A549 (cell line): ENCODE measurements around the gene PROK2. TPM values are rescaled to one million over a fixed set of nuclear protein-coding genes. Genes with fewer than 3 reads are reported as not detected.

Experiments used
- ATAC-seq, 2 experiments: fragments of 200-7000 bp in 1 of 2; fragments of >200 bp in 1 of 2; cut with Nextera tagmentation in 1 of 2; cut with Tn5 transposase in 1 of 2; 3 replicates each; pipeline versions ENCODE4 v1.8.0 to v1.9.1; 2018 to 2020; ENCODE audit warnings: mild to moderate bottlenecking in 1 of 2, moderate library complexity in 1 of 2
- CTCF ChIA-PET: fragments of 300-600 bp; sonication (Branson Sonifier 250); formaldehyde crosslinking; extraction: SDS; loops from one replicate; lab custom pipeline; 2021; ENCODE audit warnings: antibody characterized with exemption, inconsistent platforms; lab: Yijun Ruan, JAX
- POLR2A ChIA-PET: fragments of 350-600 bp; formaldehyde crosslinking; extraction: SDS; loops from one replicate; lab custom pipeline; 2021; ENCODE audit warnings: antibody characterized with exemption, inconsistent platforms; lab: Yijun Ruan, JAX
- DNase-seq, 2 experiments: peaks; one replicate each; pipeline versions ENCODE4 v3.0.0 to v3.0.0-alpha.2; 2011 to 2016; ENCODE audit warnings: low read depth in 1 of 2, low spot score in 1 of 2
- FAIRE-seq: peaks from 2 replicates; lab custom pipeline; 2011; peaks lifted over from hg19 to GRCh38; lab: Jason Lieb, UNC
- H3K27ac ChIP-seq, 2 experiments: fragments of >200 bp; sonication (Bioruptor Twin); formaldehyde crosslinking; 3 replicates each; pipeline ENCODE4 v1.5.1; 2016 to 2017
- H3K4me1 ChIP-seq: fragments of >200 bp; sonication (Bioruptor Twin); formaldehyde crosslinking; 3 replicates; pipeline ENCODE4 v1.6.1; 2016
- H3K4me2 ChIP-seq: fragments of >200 bp; sonication (Bioruptor Twin); formaldehyde crosslinking; 3 replicates; pipeline ENCODE4 v1.6.1; 2016
- H3K4me3 ChIP-seq: fragments of >200 bp; sonication (Bioruptor Twin); formaldehyde crosslinking; 3 replicates; pipeline ENCODE4 v1.5.1; 2016
- H3K9me3 ChIP-seq: fragments of >200 bp; sonication (Bioruptor Twin); formaldehyde crosslinking; 3 replicates; pipeline ENCODE4 v1.6.1; 2016
- CBX8 ChIP-seq: fragments of 200-600 bp; sonication (generic); IDR thresholded peaks from 2 replicates; pipeline ENCODE4 v1.6.1; 2016
- FOSL2 ChIP-seq, 2 experiments: fragments of 450-650 bp in 1 of 2; fragments of >200 bp in 1 of 2; sonication (Bioruptor Twin) in 1 of 2; formaldehyde crosslinking; IDR thresholded peaks; 2 replicates each; pipeline versions ENCODE4 v1.5.0 to v1.6.1; 2016 to 2020; ENCODE audit warnings: mild to moderate bottlenecking in 1 of 2, moderate library complexity in 1 of 2
- HEYL ChIP-seq: fragments of 250-450 bp; sonication (Bioruptor Pico); IDR thresholded peaks from 2 replicates; pipeline ENCODE4 v1.8.0; 2021; ENCODE audit warnings: mild to moderate bottlenecking, moderate library complexity
- HOXA7 ChIP-seq: fragments of 250-450 bp; sonication (Bioruptor Pico); IDR thresholded peaks from 2 replicates; pipeline ENCODE4 v1.5.0; 2020; ENCODE audit warnings: mild to moderate bottlenecking, moderate library complexity
- HOXB5 ChIP-seq: fragments of 250-450 bp; sonication (Bioruptor Pico); IDR thresholded peaks from 2 replicates; pipeline ENCODE4 v1.5.0; 2020; ENCODE audit warnings: mild to moderate bottlenecking, moderate library complexity
- MAFK ChIP-seq: fragments of 450-650 bp; IDR thresholded peaks from 2 replicates; pipeline ENCODE4 v1.6.1; 2014; ENCODE audit not compliant: partially characterized antibody
- MAZ ChIP-seq: fragments of 150-350 bp; IDR thresholded peaks from 2 replicates; pipeline ENCODE4 v1.6.1; 2014; ENCODE audit warnings: antibody characterized with exemption, low read depth, low read length, borderline replicate concordance
- NFE2L2 ChIP-seq: fragments of 150-350 bp; conservative IDR thresholded peaks from 2 replicates; pipeline ENCODE4 v1.6.1; 2014; ENCODE audit warnings: low read length
- NR3C1 ChIP-seq: fragments of >200 bp; sonication (Bioruptor Twin); formaldehyde crosslinking; IDR thresholded peaks from 3 replicates; pipeline ENCODE4 v1.6.1; 2017
- PHF8 ChIP-seq: fragments of 200-600 bp; sonication (generic); IDR thresholded peaks from 2 replicates; pipeline ENCODE4 v1.6.1; 2016; ENCODE audit warnings: low read depth, mild to moderate bottlenecking, antibody characterized with exemption, moderate library complexity, borderline replicate concordance
- RFX5 ChIP-seq: fragments of 450-650 bp; IDR thresholded peaks from 2 replicates; pipeline ENCODE4 v1.7.1; 2014; ENCODE audit warnings: antibody characterized with exemption, mild to moderate bottlenecking, moderate library complexity
- TP53 ChIP-seq: fragments of 250-450 bp; sonication (Bioruptor Pico); IDR thresholded peaks from 2 replicates; pipeline ENCODE4 v1.5.0; 2021; ENCODE audit warnings: mild to moderate bottlenecking, moderate library complexity
- ZC3H11A ChIP-seq: fragments of 450-650 bp; IDR thresholded peaks from 2 replicates; pipeline ENCODE4 v1.6.1; 2014; ENCODE audit warnings: antibody characterized with exemption, mild to moderate bottlenecking
- WGBS: methylation state at CpG from one replicate; pipeline ENCODE4 v1.1.6; 2017; ENCODE audit errors: missing lambda C conversion rate; 5-methylcytosine and 5-hydroxymethylcytosine counted together
- polyA plus RNA-seq, 4 experiments: library from polyadenylated mRNA; depleted of rRNA in 3 of 4; stranded (reverse); fragments of >200 nt; fragmentation: RNase III in 1 of 4; extraction: RNeasy Plus Mini Kit Qiagen cat#74134 plus additional on column Dnase treatment in 1 of 4; gene quantifications; 2 replicates in 3 of 4; 3 replicates in 1 of 4; pipeline ENCODE4 v1.2.3, GENCODE V29; 2011 to 2017
- small RNA-seq, 6 experiments: library from RNA; depleted of rRNA; stranded (forward); fragments of <200 nt; gene quantifications; one replicate each; pipeline ENCODE3, GENCODE V24; 2012

Gene PROK2
- polyA plus RNA-seq, 2 of the 4 experiments (the other 2 are of a cell fraction), result not detected

DNA sequence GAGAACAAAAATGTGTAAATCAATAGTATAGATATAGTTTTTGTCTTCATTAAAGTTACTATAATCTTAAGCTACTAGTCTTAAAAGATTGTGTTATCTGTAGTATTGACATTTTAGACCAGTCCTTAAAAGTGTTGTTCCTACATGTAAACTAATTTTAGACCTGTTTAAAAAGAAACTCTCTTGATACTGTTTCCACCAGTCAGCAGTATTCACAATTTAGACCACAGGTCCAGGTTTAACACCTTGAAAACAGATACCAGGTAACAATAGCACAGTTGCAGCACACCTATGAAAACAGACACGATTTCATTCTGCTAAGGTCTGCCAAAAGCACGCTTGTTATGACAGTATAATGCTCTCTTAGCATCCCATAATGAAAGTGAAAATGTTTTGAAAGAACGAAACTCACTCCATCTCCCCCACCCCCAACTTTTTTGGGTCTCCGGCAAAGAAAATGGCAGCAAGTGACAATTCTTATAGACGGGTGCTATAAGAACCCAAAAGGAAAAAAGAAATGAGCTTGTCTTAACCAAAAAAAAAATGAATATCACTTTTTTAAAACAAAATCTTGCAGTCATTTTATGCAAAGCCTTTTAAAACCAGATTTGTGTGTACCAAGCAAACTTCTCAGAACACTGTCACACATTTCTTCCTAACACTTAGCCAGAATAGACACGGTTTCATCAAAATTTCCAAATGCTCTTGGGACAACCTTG lies 61.3 kb downstream of the PROK2 start:
- no peak for DNase-seq
- POLR2A ChIA-PET, result no interaction called here
- no peak for TF ChIP-seq HEYL
- peak; percentile 53 for TF ChIP-seq MAFK
- peak; percentile 75 for TF ChIP-seq CBX8
- TF ChIP-seq, all 56 proteins: peak for 2
- ATAC-seq (no peak), FAIRE-seq (no peak)
- Histone ChIP-seq H3K4me3 (peak overlapping the region; percentile 83; the same call in 2 of the 3 replicates), H3K4me2 (peak overlapping the region; percentile 96), H3K9me3 (no peaks in the 10 kb centered on the region), H3K4me1 (peaks cover 7% of the 10 kb centered on the region), H3K27ac (no peak overlapping the region)
- CTCF ChIA-PET, result interaction anchor here (1.1 to 3.6 kb wide), 2 partner anchors 12 to 15 kb away, joined by 3 to 17 read pairs; no protein-coding TSS in a partner anchor
- WGBS, result 86% methylated on average over 6 of the region's 6 CpGs

DNA sequence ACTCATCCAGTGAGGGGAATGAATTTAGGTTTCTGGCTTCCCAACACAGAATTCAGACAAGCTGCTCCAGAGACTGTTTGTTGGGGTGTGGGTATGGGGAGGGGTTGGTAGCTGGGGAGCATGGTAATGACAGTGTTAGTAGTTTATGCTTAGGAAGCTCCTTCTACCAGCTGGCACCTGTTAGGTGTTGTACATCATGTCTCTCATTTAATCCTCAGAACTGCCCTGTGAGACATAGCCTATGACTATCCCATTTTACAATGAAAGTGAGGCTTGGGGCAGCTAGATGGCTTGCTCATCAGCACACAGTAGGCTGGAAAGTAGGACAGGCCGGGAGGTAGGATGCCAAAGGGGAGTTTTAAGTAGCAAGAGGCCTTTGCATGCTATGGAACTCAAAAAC lies 62.3 kb downstream of the PROK2 start:
- ChIA-PET POLR2A (no interaction called here), CTCF (interaction anchor here (3.6 kb wide), 1 partner anchor 11 kb away, joined by 17 read pairs; no protein-coding TSS in a partner anchor)
- no peak for FAIRE-seq
- Histone ChIP-seq H3K9me3 (no peaks in the 10 kb centered on the region), H3K4me1 (peaks cover 7% of the 10 kb centered on the region), H3K27ac (no peak overlapping the region), H3K4me2 (no peak overlapping the region), H3K4me3 (no peak overlapping the region)
- 29% methylated on average over 1 of the region's 1 CpG for WGBS
- DNase-seq, result no peak
- ATAC-seq, result no peak
- TF ChIP-seq HOXB5 (no peak), PHF8 (no peak), FOSL2 (IDR thresholded peaks at IDR 0.05) (no peak), FOSL2 (CRISPR knock-in tag; IDR thresholded peaks at IDR 0.05) (no peak), RFX5 (no peak), MAZ (no peak), ZC3H11A (no peak), HOXA7 (CRISPR knock-in tag) (no peak), NFE2L2 (no peak), NR3C1 (no peak), TP53 (CRISPR knock-in tag) (no peak)

Small RNA genes within 50 kb of the gene (small RNA-seq; reads per million reads assigned to genes)
- gene RN7SL271P, result 0 reads per million in 6 experiments

Other genes starting within 250 kb of the PROK2 start
- 13.9 and 16.3 TPM in 2 replicates for gene FOXP1, start 201.4 kb downstream of the PROK2 start, polyA plus RNA-seq (2011; rRNA removed)
- gene FOXP1, start 201.4 kb downstream of the PROK2 start, polyA plus RNA-seq (2017; fragmentation: RNase III; extraction: RNeasy Plus Mini Kit Qiagen cat#74134 plus additional on column Dnase treatment), result 9.8 to 13.5 TPM (median 12.8 TPM) in 3 replicates
- 4.6 and 5.5 TPM in 2 replicates for gene EIF4E3, start 59.7 kb downstream of the PROK2 start, polyA plus RNA-seq (2011; rRNA removed)
- 2.3 to 2.8 TPM (median 2.7 TPM) in 3 replicates for gene EIF4E3, start 59.7 kb downstream of the PROK2 start, polyA plus RNA-seq (2017; fragmentation: RNase III; extraction: RNeasy Plus Mini Kit Qiagen cat#74134 plus additional on column Dnase treatment)
- gene GPR27, start 31.3 kb downstream of the PROK2 start, polyA plus RNA-seq (2011; rRNA removed), result 1.1 and 1.7 TPM in 2 replicates
- 1.6 to 1.7 TPM (median 1.7 TPM) in 3 replicates for gene GPR27, start 31.3 kb downstream of the PROK2 start, polyA plus RNA-seq (2017; fragmentation: RNase III; extraction: RNeasy Plus Mini Kit Qiagen cat#74134 plus additional on column Dnase treatment)